Spleen (tissue), 11 donors: ENCODE measurements around the gene SKIDA1. TPM values are rescaled to one million over a fixed set of nuclear protein-coding genes. Genes with fewer than 3 reads are reported as not detected.

ENCODE experiments used
- DNase-seq: peaks from one replicate; pipeline ENCODE4 v3.0.0-alpha.2; 2020
- H3K27ac ChIP-seq, 8 donors: fragments of 200-600 bp; sonication (generic) in 7 of 8; 1 replicate in 4 of 8; 2 replicates in 4 of 8; pipeline versions ENCODE4 v1.5.0 to v1.8.0; 2016 to 2021; ENCODE audit warnings: inconsistent platforms in 4 of 8, mild to moderate bottlenecking in 4 of 8, moderate library complexity in 1 of 8
- H3K27me3 ChIP-seq, 7 donors: fragments of 200-600 bp; sonication (generic) in 6 of 7; replicated peaks in 1 of 7; 1 replicate in 4 of 7; 2 replicates in 3 of 7; pipeline versions ENCODE4 v1.5.0 to v1.8.0; 2016 to 2021; ENCODE audit warnings: inconsistent platforms in 3 of 7, mild to moderate bottlenecking in 1 of 7
- H3K36me3 ChIP-seq, 6 donors: fragments of 200-600 bp; sonication (generic) in 5 of 6; 1 replicate in 4 of 6; 2 replicates in 2 of 6; pipeline versions ENCODE4 v1.5.0 to v1.8.0; 2016 to 2021; ENCODE audit warnings: inconsistent platforms in 2 of 6
- H3K4me1 ChIP-seq, 6 donors: fragments of 200-600 bp; sonication (generic) in 5 of 6; 1 replicate in 3 of 6; 2 replicates in 3 of 6; pipeline versions ENCODE4 v1.5.0 to v1.8.0; 2016 to 2021; ENCODE audit warnings: inconsistent platforms in 3 of 6
- H3K4me3 ChIP-seq, 8 donors: fragments of 200-600 bp; sonication (generic) in 7 of 8; 1 replicate in 4 of 8; 2 replicates in 4 of 8; pipeline versions ENCODE4 v1.5.0 to v1.8.0; 2016 to 2021; ENCODE audit warnings: inconsistent platforms in 4 of 8, mild to moderate bottlenecking in 4 of 8, moderate library complexity in 2 of 8
- H3K9me3 ChIP-seq, 8 donors: fragments of 200-600 bp; sonication (generic) in 7 of 8; 1 replicate in 4 of 8; 2 replicates in 4 of 8; pipeline versions ENCODE4 v1.5.0 to v1.8.0; 2016 to 2021; ENCODE audit warnings: inconsistent platforms in 4 of 8
- POLR2A ChIP-seq, 3 donors: fragments of 450-650 bp; IDR thresholded peaks; one replicate each; pipeline ENCODE4 v1.5.1; 2017; ENCODE audit warnings: antibody characterized with exemption in 3 of 3, mild to moderate bottlenecking in 1 of 3
- POLR2AphosphoS5 ChIP-seq, 3 donors: sonication (generic); formaldehyde crosslinking; IDR thresholded peaks; one replicate each; pipeline ENCODE4 v1.5.1; 2017; ENCODE audit warnings: antibody characterized with exemption in 3 of 3
- WGBS, 5 donors: extraction: QIAGEN DNeasy Blood & Tissue Kit in 3 of 5; methylation state at CpG; one replicate each; pipeline versions ENCODE4 v1.1.5 to v1.1.7; 2013 to 2018; 5-methylcytosine and 5-hydroxymethylcytosine counted together
- intact Hi-C: fragments of 100-400 bp; cut with DNase I; formaldehyde crosslinking; loops from one replicate; pipeline ENCODE4 v1.15.0; 2023; ENCODE audit warnings: low total_unique reads
- microRNA-seq, 3 donors: library from miRNA; unstranded; fragments of <30 nt; microRNA quantifications; one replicate each; pipeline versions ENCODE4 to v1.1.0, GENCODE V29; 2019 to 2020
- polyA plus RNA-seq, 3 donors: library from polyadenylated mRNA; stranded (reverse); fragments of 200-250 nt; gene quantifications; one replicate each; pipeline ENCODE4 v1.2.1, GENCODE V29; 2013
- small RNA-seq, 4 donors: library from RNA; depleted of rRNA; stranded (forward); fragments of <200 nt; gene quantifications; one replicate each; pipeline ENCODE3, GENCODE V24; 2016
- total RNA-seq, 7 donors: library from RNA; depleted of rRNA in 3 of 7; stranded (reverse); fragments of >200 nt in 3 of 7; fragmentation: NEBNext Ultra II Directional in 4 of 7; extraction: Animal tissue kit (Norgen Biotek cat#: 25700) in 4 of 7; gene quantifications; one replicate each; pipeline versions ENCODE4 v1.1.0 to v1.2.1, GENCODE V29; 2016 to 2021
- TF ChIP-seq, protein P1 (sequence below), 11 experiments: fragments of 200-600 bp in 7 of 11; fragments of 450-650 bp in 4 of 11; sonication (generic) in 4 of 11; IDR thresholded peaks in 8 of 11; conservative IDR thresholded peaks in 3 of 11; 1 replicate in 7 of 11; 2 replicates in 4 of 11; pipeline versions ENCODE4 v1.4.0 to v1.8.0; 2016 to 2021; ENCODE audit warnings: antibody characterized with exemption in 11 of 11, inconsistent platforms in 4 of 11, mild to moderate bottlenecking in 1 of 11
- donor health status: healthy with polysubstance abuse.
- donor health status: DM: no; HTN: no; CAD: no; lungs with moderate emphysema.
- donor health status: DM: no; HTN: no; CAD: no.
- donor health status: Bipolar disorder and iron deficiency.
- donor health status: healthy.
- donor health status: DM: no; HTN: no; CAD: no.
- donor health status: DM: yes; HTN: yes; CAD: no.

SKIDA1 gene
- total and polyA plus RNA-seq, 10 donors, result 0.14 to 0.91 (median 0.44) TPM; not detected in 1

DNA sequence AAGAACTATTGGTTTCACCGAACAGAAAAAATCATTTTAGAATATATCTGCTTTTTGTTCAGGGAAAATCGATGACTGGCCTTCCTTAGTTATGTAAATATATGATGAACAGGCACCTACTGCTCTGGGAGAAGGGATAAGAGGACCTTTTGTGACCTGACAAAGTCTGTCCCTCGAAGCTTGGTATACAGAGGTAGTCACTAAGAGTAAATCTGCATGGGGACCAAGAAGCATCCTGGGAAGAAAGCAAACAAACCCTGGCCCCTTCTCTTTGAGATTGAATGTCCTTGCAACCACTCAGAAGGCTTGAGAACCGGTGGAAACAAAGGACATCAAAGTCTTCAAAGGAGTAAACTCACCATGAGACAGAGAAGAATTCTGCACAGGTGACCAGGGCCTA lies 52.3 kb downstream of the SKIDA1 start:
- no peaks in the 10 kb centered on the region for H3K4me1 ChIP-seq
- TF ChIP-seq POLR2A (IDR thresholded peaks at IDR 0.05) (no peak), POLR2AphosphoS5 (IDR thresholded peaks at IDR 0.05) (no peak)
- TF ChIP-seq, protein P1, sequence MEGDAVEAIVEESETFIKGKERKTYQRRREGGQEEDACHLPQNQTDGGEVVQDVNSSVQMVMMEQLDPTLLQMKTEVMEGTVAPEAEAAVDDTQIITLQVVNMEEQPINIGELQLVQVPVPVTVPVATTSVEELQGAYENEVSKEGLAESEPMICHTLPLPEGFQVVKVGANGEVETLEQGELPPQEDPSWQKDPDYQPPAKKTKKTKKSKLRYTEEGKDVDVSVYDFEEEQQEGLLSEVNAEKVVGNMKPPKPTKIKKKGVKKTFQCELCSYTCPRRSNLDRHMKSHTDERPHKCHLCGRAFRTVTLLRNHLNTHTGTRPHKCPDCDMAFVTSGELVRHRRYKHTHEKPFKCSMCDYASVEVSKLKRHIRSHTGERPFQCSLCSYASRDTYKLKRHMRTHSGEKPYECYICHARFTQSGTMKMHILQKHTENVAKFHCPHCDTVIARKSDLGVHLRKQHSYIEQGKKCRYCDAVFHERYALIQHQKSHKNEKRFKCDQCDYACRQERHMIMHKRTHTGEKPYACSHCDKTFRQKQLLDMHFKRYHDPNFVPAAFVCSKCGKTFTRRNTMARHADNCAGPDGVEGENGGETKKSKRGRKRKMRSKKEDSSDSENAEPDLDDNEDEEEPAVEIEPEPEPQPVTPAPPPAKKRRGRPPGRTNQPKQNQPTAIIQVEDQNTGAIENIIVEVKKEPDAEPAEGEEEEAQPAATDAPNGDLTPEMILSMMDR (IDR thresholded peaks at IDR 0.05 in 8 of 11, conservative IDR thresholded peaks at IDR 0.05 in 3 of 11), result no peak
- no peak overlapping the region for H3K4me3 ChIP-seq
- intact Hi-C loops, result no loop called here
- no peak overlapping the region for H3K27ac ChIP-seq
- WGBS, 5 donors, result 66 to 79% (median 68%) methylated on average over 4 of the region's 4 CpGs
- DNase-seq, result no peak
- no peaks in the 10 kb centered on the region for H3K27me3 ChIP-seq
- H3K36me3 ChIP-seq, result no peaks in the 10 kb centered on the region
- no peaks in the 10 kb centered on the region for H3K9me3 ChIP-seq

DNA sequence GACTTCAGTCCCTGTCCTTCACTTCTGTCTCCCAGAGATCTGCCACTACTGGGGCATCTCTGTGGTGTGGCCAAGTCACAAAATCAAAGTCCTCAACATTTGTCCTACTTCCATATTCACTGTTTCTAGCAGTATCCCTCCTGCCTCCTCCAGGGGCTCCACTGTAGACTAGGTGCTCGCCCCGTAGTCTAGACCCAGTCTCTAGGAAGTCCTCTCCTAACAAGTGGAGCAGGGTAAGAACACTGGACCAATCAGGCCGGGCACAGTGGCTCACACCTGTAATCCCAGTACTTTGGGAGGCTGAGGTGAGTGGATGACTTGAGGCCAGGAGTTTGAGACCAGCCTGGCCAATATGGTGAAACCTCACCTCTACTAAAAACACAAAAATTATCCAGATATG lies 57.4 kb downstream of the SKIDA1 start:
- WGBS, 5 donors, result 89 to 100% (median 95%) methylated on average over 3 of the region's 3 CpGs
- H3K27ac ChIP-seq, result no peak overlapping the region
- no peaks in the 10 kb centered on the region for H3K4me1 ChIP-seq
- intact Hi-C loops, result no loop called here
- peaks cover 0 to 7% (median 0%) of the 10 kb centered on the region in 7 donors for H3K27me3 ChIP-seq
- H3K9me3 ChIP-seq, result no peaks in the 10 kb centered on the region
- TF ChIP-seq, protein P1 (IDR thresholded peaks at IDR 0.05 in 8 of 11, conservative IDR thresholded peaks at IDR 0.05 in 3 of 11), result no peak
- TF ChIP-seq POLR2A (IDR thresholded peaks at IDR 0.05), result no peak
- TF ChIP-seq POLR2AphosphoS5 (IDR thresholded peaks at IDR 0.05), result no peak
- no peaks in the 10 kb centered on the region for H3K36me3 ChIP-seq
- no peak overlapping the region for H3K4me3 ChIP-seq
- DNase-seq, result no peak

DNA sequence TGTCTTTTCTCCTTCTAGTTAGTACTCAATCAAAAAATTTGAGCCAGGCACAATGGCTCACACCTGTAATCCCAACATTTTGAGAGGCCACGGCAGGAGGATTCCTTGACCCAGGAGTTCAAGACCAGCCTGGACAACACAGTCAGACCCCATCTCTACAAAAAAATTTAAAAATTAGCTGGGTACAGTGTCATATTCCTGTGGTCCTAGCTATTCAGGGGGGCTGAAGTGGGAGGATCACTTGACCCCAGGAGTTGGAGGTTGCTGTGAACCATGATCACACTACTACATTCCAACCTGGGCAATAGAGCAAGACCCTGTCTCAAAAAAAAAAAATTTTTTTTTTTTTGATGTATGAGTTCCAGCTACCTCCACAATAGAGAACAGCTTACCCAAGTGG lies 57.8 kb downstream of the SKIDA1 start:
- intact Hi-C loops, result no loop called here
- Histone ChIP-seq H3K27ac (no peak overlapping the region), H3K9me3 (no peaks in the 10 kb centered on the region), H3K36me3 (no peaks in the 10 kb centered on the region), H3K4me3 (no peak overlapping the region), H3K27me3 (peaks cover 0 to 8% (median 0%) of the 10 kb centered on the region in 7 donors), H3K4me1 (no peaks in the 10 kb centered on the region)
- WGBS, 5 donors, result 87 to 100% (median 95%) methylated on average over 1 of the region's 1 CpG
- DNase-seq, result no peak
- TF ChIP-seq POLR2A (IDR thresholded peaks at IDR 0.05), result no peak
- no peak for TF ChIP-seq POLR2AphosphoS5 (IDR thresholded peaks at IDR 0.05)
- TF ChIP-seq, protein P1 (IDR thresholded peaks at IDR 0.05 in 8 of 11, conservative IDR thresholded peaks at IDR 0.05 in 3 of 11), result no peak

DNA sequence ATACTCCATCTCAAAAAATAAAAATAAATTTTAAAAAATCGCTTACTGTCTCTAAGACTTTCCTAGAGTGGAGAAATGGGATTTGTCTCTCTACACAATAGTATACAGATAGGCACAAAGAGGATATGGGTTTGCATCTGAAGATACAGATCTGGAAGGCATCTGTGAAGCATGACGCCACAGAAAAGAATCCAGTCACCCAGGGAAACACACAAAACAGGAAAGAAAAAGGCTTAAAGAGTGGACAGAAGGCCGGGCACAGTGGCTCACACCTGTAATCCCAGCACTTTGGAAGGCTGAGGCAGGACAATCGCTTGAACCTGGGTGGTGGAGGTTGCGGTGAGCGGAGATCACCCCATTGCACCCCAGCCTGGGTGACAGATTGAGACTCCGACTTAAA lies 61.3 kb downstream of the SKIDA1 start:
- H3K4me3 ChIP-seq, result no peak overlapping the region
- no peaks in the 10 kb centered on the region for H3K9me3 ChIP-seq
- intact Hi-C loops, result no loop called here
- 86 to 94% (median 90%) methylated on average over 7 of the region's 7 CpGs for WGBS, 5 donors
- no peak for DNase-seq
- TF ChIP-seq POLR2AphosphoS5 (IDR thresholded peaks at IDR 0.05) (no peak), POLR2A (IDR thresholded peaks at IDR 0.05) (no peak)
- TF ChIP-seq, protein P1 (IDR thresholded peaks at IDR 0.05 in 8 of 11, conservative IDR thresholded peaks at IDR 0.05 in 3 of 11), result no peak
- H3K27ac ChIP-seq, result no peak overlapping the region
- no peaks in the 10 kb centered on the region for H3K36me3 ChIP-seq
- H3K27me3 ChIP-seq, result peaks cover 0 to 12% (median 0%) of the 10 kb centered on the region in 7 donors
- no peaks in the 10 kb centered on the region for H3K4me1 ChIP-seq

Small RNA genes lying within 50 kb of the gene (microRNA-seq; reads per million reads assigned to microRNA genes)
- 0 reads per million in 3 donors for gene MIR1915

Small RNA genes lying within 50 kb of the gene (small RNA-seq; reads per million reads assigned to genes)
- gene MIR1915 (0 reads per million in 4 donors), gene RF00019 (0 reads per million in 4 donors), gene RNU6-306P (0 reads per million in 4 donors)

Other genes with a start within 250 kb of the SKIDA1 start
- gene MLLT10, start 8.6 kb upstream of the SKIDA1 start, total RNA-seq, result 10 to 100 TPM; 34.9 to 58.1 (median 50.6) TPM
- 10 to 100 TPM in 1 of 3 donors, 1 to 10 TPM in 2; 9.5 to 13.7 (median 9.9) TPM for gene MLLT10, start 8.6 kb upstream of the SKIDA1 start, polyA plus RNA-seq